ENCODE data around the gene PYGO2. TPM values are rescaled to one million over a fixed set of nuclear protein-coding genes. Genes with fewer than 3 reads are reported as not detected.
A peak's percentile ranks its signal among the peaks of the same experiment; 100 is the strongest.

Gene PYGO2, protein sequence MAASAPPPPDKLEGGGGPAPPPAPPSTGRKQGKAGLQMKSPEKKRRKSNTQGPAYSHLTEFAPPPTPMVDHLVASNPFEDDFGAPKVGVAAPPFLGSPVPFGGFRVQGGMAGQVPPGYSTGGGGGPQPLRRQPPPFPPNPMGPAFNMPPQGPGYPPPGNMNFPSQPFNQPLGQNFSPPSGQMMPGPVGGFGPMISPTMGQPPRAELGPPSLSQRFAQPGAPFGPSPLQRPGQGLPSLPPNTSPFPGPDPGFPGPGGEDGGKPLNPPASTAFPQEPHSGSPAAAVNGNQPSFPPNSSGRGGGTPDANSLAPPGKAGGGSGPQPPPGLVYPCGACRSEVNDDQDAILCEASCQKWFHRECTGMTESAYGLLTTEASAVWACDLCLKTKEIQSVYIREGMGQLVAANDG
- 30.0 and 33.2 TPM in 2 replicates for total RNA-seq (2021)
- Bru-seq, nascent RNA = percentile 82 among the genes with signal in this experiment
- BruChase-seq, experiment 1, labeled RNA remaining after a 2-hour chase = percentile 94 among the genes with signal in this experiment
- percentile 95 among the genes with signal in this experiment for BruChase-seq, experiment 2, labeled RNA remaining after a 6-hour chase
- long read RNA-seq, transcript PYGO2-202 (3 exons, 3,146 nt) = major isoform, 17 of 63 reads
- long read RNA-seq, partial matches to known transcripts = 3 of 63 reads
- long read RNA-seq, other reads (novel, unspliced or antisense) = 43 of 63 reads

DNA sequence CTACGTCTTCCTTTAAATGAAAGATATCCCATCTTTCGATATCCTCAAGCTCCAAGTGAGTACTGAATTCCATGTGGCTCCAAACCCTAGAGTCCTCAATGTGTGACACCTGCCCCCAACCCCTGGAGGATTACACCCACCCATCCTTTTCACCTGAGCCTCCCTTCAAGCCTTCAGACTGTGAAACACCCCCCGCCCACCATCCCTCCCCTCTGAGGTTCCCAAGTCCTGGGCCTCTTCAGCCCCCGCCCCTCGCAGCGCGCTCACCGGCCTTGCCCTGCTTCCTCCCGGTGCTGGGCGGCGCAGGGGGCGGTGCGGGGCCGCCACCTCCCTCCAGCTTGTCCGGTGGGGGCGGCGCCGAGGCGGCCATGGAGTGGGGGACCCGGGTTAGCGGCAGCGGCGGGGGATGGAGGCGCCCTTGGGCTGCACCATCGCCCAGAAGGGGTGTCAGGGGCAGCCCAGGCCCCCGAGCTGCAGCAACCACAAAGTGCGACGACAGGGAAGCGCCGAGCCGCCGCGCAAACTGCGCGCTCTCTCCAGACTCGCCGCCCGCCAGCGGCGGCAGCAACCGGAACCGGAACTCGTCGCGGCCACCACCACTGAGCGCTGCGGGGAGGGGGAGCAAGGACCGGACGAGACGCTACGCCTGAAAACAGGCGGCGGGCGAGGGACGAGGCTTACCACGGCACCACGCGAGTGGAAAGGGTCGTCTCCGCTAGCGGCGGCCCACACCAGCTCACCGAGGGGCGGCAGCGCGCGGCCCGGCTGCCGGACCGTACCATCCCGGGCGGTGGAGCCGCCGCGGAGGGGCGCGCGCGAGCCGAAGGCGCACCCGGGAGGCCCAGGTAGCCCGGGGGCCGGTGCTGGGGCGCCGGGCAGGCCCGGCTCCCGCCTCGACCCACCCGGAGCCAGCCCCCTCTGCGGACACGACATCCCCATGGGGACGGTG is at the start of gene PYGO2:
TSS of gene PYGO2 (minus strand) at position 576 of the 949 bp plus-strand sequence. CDS start at position 370, 206 bp downstream.
- Histone ChIP-seq H4K20me1 (ENCODE audit: insufficient read depth) (no peaks in the 10 kb centered on the region), H3F3A (ENCODE audit: insufficient read depth, low read depth) (peaks cover 46% of the 10 kb centered on the region), H3K4me1 (replicated peaks; ENCODE audit: insufficient read depth) (peaks cover 20% of the 10 kb centered on the region), H3K4me3 (peak within 1 kb of the TSS; percentile 78), H3K79me2 (ENCODE audit: low read depth) (peaks cover 12% of the 10 kb centered on the region), H2AFZ (peak within 1 kb of the TSS; percentile 72), H3K36me3 (ENCODE audit: low read depth) (peaks cover 14% of the 10 kb centered on the region; the same call in 1 of the 2 replicates), H3K27me3 (ENCODE audit: insufficient read depth, low read depth) (no peaks in the 10 kb centered on the region), H3K27ac (peak within 1 kb of the TSS; percentile 72), H3K9me3 (ENCODE audit: insufficient read depth, low read depth) (no peaks in the 10 kb centered on the region), H3K4me2 (peak within 1 kb of the TSS; percentile 90), H3K9me2 (ENCODE audit: insufficient read depth) (no peaks in the 10 kb centered on the region)
- intact Hi-C loops (cut with micrococcal nuclease; ENCODE audit: unreplicated experiment) = loop anchor here (2.0 to 5.0 kb wide), 3 partner anchors 41 to 89 kb away; partner anchors contain the start of genes ADAM15 and ZBTB7B
- POLR2A ChIA-PET (ENCODE audit: unreplicated experiment) = interaction anchor here (0.6 to 1.6 kb wide), 3 partner anchors 9 to 402 kb away, joined by 3 to 18 read pairs (median 4); partner anchors contain the start of genes KCNN3 and SHC1
- peak; percentile 64 to 88 for DNase-seq
- TF ChIP-seq EZH2 (IDR thresholded peaks at IDR 0.05; ENCODE audit: low read depth) = no peak
- TF ChIP-seq, protein P1, sequence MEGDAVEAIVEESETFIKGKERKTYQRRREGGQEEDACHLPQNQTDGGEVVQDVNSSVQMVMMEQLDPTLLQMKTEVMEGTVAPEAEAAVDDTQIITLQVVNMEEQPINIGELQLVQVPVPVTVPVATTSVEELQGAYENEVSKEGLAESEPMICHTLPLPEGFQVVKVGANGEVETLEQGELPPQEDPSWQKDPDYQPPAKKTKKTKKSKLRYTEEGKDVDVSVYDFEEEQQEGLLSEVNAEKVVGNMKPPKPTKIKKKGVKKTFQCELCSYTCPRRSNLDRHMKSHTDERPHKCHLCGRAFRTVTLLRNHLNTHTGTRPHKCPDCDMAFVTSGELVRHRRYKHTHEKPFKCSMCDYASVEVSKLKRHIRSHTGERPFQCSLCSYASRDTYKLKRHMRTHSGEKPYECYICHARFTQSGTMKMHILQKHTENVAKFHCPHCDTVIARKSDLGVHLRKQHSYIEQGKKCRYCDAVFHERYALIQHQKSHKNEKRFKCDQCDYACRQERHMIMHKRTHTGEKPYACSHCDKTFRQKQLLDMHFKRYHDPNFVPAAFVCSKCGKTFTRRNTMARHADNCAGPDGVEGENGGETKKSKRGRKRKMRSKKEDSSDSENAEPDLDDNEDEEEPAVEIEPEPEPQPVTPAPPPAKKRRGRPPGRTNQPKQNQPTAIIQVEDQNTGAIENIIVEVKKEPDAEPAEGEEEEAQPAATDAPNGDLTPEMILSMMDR (conservative IDR thresholded peaks at IDR 0.05) = peak; percentile 60; the same call in 1 of the 2 replicates
- no TSS peak for BruUV-seq (replicated peaks)
- CTCF ChIA-PET = interaction anchor here (0.5 to 1.1 kb wide), 4 partner anchors 9 to 215 kb away, joined by 3 to 26 read pairs (median 4); partner anchors contain the start of gene SHC1

DNA sequence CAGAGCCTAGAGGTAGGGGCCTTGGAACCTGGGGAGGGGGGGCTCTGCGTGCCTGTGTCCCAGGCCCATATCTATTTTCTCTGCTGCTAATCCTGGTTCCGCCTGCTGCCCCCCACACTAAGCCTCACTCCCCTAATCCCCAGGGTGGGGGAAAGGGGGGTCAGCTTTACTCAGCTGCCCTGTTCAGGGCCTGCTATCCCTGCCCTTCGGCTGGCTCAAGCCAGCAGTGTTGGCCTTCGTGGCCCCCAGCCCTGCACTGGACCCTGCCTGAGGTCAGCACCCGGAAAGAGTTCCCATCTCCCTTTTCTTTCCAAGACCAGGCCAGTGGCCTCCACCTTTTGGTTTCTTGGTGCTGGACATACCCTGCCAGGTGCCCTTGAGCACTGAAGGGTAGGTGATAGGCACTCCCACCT is 49.4 kb upstream of the PYGO2 start:
- H4K20me1 ChIP-seq (ENCODE audit: insufficient read depth) = peaks cover 36% of the 10 kb centered on the region
- POLR2A ChIA-PET (ENCODE audit: unreplicated experiment) = no interaction called here
- no TSS peak for BruUV-seq (replicated peaks)

More for the DNA sequence above, 49.4 kb upstream of the PYGO2 start:
- no peak for DNase-seq
- H3K27ac ChIP-seq = no peak overlapping the region
- no peaks in the 10 kb centered on the region for H3K9me3 ChIP-seq (ENCODE audit: insufficient read depth, low read depth)
- no peak overlapping the region for H3K4me2 ChIP-seq
- peaks cover 29% of the 10 kb centered on the region for H3F3A ChIP-seq (ENCODE audit: insufficient read depth, low read depth)
- peaks cover 32% of the 10 kb centered on the region for H3K79me2 ChIP-seq (ENCODE audit: low read depth)
- no peaks in the 10 kb centered on the region for H3K9me2 ChIP-seq (ENCODE audit: insufficient read depth)
- H3K36me3 ChIP-seq (ENCODE audit: low read depth) = no peaks in the 10 kb centered on the region
- H3K27me3 ChIP-seq (ENCODE audit: insufficient read depth, low read depth) = no peaks in the 10 kb centered on the region
- TF ChIP-seq, protein P1 (conservative IDR thresholded peaks at IDR 0.05) = no peak
- no peak for TF ChIP-seq EZH2 (IDR thresholded peaks at IDR 0.05; ENCODE audit: low read depth)
- CTCF ChIA-PET = no interaction called here
- H3K4me3 ChIP-seq = no peak overlapping the region
- no peaks in the 10 kb centered on the region; the same call in none of the 2 replicates for H3K4me1 ChIP-seq (replicated peaks; ENCODE audit: insufficient read depth)
- H2AFZ ChIP-seq = no peak overlapping the region
- intact Hi-C loops (cut with micrococcal nuclease; ENCODE audit: unreplicated experiment) = no loop called here

All from PC-9 (cell line).